GDM1 (cell line): ENCODE data around the gene TLE1.

Source experiments
- DNase-seq: peaks from one replicate; lab custom pipeline; 2025; lab: John Stamatoyannopoulos, UW

The TLE1 gene

GRCh38 chr9:81686614-81687520, 2.5 kb downstream of the TLE1 start:
- DNase-seq = no peak

GRCh38 chr9:81685763-81686613, 3.4 kb downstream of the TLE1 start:
- no peak for DNase-seq

- DNase-seq = no peak
Measured at GRCh38 chr9:81684635-81685034, 4.7 kb downstream of the TLE1 start.

- no peak for DNase-seq
Measured at GRCh38 chr9:81683704-81684103, 5.6 kb downstream of the TLE1 start.

- DNase-seq = no peak
Measured at GRCh38 chr9:81683238-81683637, 6.1 kb downstream of the TLE1 start.

GRCh38 chr9:81682797-81683196, 6.5 kb downstream of the TLE1 start:
- DNase-seq = no peak

GRCh38 chr9:81682177-81682576, 7.2 kb downstream of the TLE1 start:
- DNase-seq = no peak

GRCh38 chr9:81680506-81680905, 8.8 kb downstream of the TLE1 start:
- no peak for DNase-seq

- DNase-seq = no peak
Measured at GRCh38 chr9:81680006-81680405, 9.3 kb downstream of the TLE1 start.

GRCh38 chr9:81678088-81678487, 11.3 kb downstream of the TLE1 start:
- no peak for DNase-seq

GRCh38 chr9:81676395-81676794, 13.0 kb downstream of the TLE1 start:
- DNase-seq = no peak

- DNase-seq = no peak
Measured at GRCh38 chr9:81673310-81673709, 16.0 kb downstream of the TLE1 start.

GRCh38 chr9:81671880-81672280, 17.5 kb downstream of the TLE1 start:
- no peak for DNase-seq

GRCh38 chr9:81669866-81670265, 19.5 kb downstream of the TLE1 start:
- no peak for DNase-seq

- no peak for DNase-seq
Measured at GRCh38 chr9:81669041-81669651, 20.2 kb downstream of the TLE1 start.

GRCh38 chr9:81666123-81666522, 23.2 kb downstream of the TLE1 start:
- no peak for DNase-seq

GRCh38 chr9:81665322-81665871, 23.9 kb downstream of the TLE1 start:
- no peak for DNase-seq

- no peak for DNase-seq
Measured at GRCh38 chr9:81664638-81665222, 24.6 kb downstream of the TLE1 start.

GRCh38 chr9:81661339-81661738, 28.0 kb downstream of the TLE1 start:
- no peak for DNase-seq

GRCh38 chr9:81656871-81657337, 32.4 kb downstream of the TLE1 start:
- no peak for DNase-seq

GRCh38 chr9:81656004-81656403, 33.3 kb downstream of the TLE1 start:
- DNase-seq = no peak

- DNase-seq = no peak
Measured at GRCh38 chr9:81653240-81653639, 36.1 kb downstream of the TLE1 start.
